ENCODE data around the gene SGCA.

- no peak for TF ChIP-seq CTCF (IDR thresholded peaks at IDR 0.05)
- TF ChIP-seq ZFX (IDR thresholded peaks at IDR 0.05; ENCODE audit: borderline replicate concordance) = no peak
These were observed 11.9 kb upstream of the SGCA start for GRCh38 chr17:50153650-50154575.
